HG02852 (cell line): Measurements from ENCODE around the gene LYRM2.

Experiments used
- ATAC-seq: cut with Tn5 transposase; IDR thresholded peaks from one replicate; pipeline ENCODE4 v1.9.1; 2021; ENCODE audit warnings: mild to moderate bottlenecking, moderate library complexity; ENCODE audit not compliant: unreplicated experiment

LYRM2 gene

GRCh38 chr6:89596484-89596883 lies 42.1 kb downstream of the LYRM2 start:
- no peak for ATAC-seq

- peak; percentile 98 for ATAC-seq
Observed at GRCh38 chr6:89596056-89596455, 42.5 kb downstream of the LYRM2 start.

- no peak for ATAC-seq
Observed at GRCh38 chr6:89591745-89592144, 46.8 kb downstream of the LYRM2 start.

- ATAC-seq: no peak
Observed at GRCh38 chr6:89590133-89590532, 48.4 kb downstream of the LYRM2 start.

- ATAC-seq: no peak
Observed at GRCh38 chr6:89589297-89590025, 49.1 kb downstream of the LYRM2 start.

- ATAC-seq: no peak
Observed at GRCh38 chr6:89585154-89585553, 53.4 kb downstream of the LYRM2 start.

GRCh38 chr6:89584539-89584938 lies 54.0 kb downstream of the LYRM2 start:
- no peak for ATAC-seq

- ATAC-seq: no peak
Observed at GRCh38 chr6:89583559-89583958, 55.0 kb downstream of the LYRM2 start.

GRCh38 chr6:89582669-89583325 lies 55.8 kb downstream of the LYRM2 start:
- ATAC-seq: peak; percentile 54

- no peak for ATAC-seq
Observed at GRCh38 chr6:89581689-89582088, 56.9 kb downstream of the LYRM2 start.

GRCh38 chr6:89580997-89581666 lies 57.4 kb downstream of the LYRM2 start:
- no peak for ATAC-seq

- ATAC-seq: no peak
Observed at GRCh38 chr6:89575562-89575960, 63.0 kb downstream of the LYRM2 start.

GRCh38 chr6:89574910-89575561 lies 63.5 kb downstream of the LYRM2 start:
- ATAC-seq: no peak

- ATAC-seq: no peak
Observed at GRCh38 chr6:89567630-89568390, 70.7 kb downstream of the LYRM2 start.

GRCh38 chr6:89566930-89567629 lies 71.5 kb downstream of the LYRM2 start:
- no peak for ATAC-seq

- ATAC-seq: no peak
Observed at GRCh38 chr6:89566008-89566800, 72.3 kb downstream of the LYRM2 start.

- ATAC-seq: no peak
Observed at GRCh38 chr6:89564752-89565427, 73.7 kb downstream of the LYRM2 start.

GRCh38 chr6:89563866-89564265 lies 74.7 kb downstream of the LYRM2 start:
- no peak for ATAC-seq
